Effector CD4-positive, alpha-beta T cell (primary cell): ENCODE measurements around the gene GAL3ST3.

Experiments
- DNase-seq: peaks from one replicate; pipeline ENCODE4 v3.0.0-alpha.2; 2020

Gene GAL3ST3

DNA sequence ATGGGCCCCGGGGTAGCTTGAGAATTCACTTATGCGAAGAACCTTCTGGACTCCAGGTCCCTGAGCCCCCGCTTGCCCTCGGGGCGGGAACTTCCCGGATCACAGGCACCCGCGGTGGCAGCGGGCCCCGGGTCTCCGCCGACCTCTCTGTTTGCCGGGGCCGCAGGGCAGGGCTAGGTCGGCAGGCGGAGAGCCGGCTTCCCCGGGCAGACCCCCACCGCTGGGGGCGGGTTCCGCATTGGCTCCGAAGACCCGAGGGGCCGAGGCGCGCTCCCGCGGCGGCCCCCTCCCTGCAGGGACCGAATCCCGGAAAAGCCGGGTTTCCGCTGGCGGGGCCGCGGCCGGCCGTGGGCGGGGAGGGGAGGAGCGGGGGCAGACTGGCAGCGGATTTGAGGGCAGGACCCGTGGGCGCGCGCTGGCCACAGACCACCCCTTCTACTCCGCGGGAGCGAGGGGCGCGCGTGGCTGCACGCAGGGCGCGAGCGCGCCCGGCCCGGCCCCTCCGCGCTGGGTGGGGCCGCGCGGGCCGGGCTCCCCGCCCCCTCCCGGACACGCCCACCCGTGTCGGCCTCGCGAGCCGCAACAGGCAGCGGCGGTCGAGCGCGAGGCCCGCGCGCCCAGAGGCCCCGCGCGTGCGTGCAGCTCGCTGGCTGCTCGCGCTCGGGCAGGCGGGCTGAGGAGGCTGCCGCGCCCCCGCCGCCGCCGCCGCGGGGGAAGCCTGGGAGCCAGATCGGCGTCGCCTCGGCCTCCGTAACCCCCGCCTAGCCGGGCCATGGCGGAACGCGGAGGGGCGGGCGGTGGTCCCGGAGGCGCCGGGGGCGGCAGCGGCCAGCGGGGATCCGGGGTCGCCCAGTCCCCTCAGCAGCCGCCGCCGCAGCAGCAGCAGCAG lies 21.0 kb upstream of the GAL3ST3 start, which contains the start of gene PACS1:
TSS of gene PACS1 (plus strand) at position 558 of the 889 bp plus-strand sequence. CDS start at position 773, 215 bp downstream.
- peak; percentile 66 for DNase-seq

DNA sequence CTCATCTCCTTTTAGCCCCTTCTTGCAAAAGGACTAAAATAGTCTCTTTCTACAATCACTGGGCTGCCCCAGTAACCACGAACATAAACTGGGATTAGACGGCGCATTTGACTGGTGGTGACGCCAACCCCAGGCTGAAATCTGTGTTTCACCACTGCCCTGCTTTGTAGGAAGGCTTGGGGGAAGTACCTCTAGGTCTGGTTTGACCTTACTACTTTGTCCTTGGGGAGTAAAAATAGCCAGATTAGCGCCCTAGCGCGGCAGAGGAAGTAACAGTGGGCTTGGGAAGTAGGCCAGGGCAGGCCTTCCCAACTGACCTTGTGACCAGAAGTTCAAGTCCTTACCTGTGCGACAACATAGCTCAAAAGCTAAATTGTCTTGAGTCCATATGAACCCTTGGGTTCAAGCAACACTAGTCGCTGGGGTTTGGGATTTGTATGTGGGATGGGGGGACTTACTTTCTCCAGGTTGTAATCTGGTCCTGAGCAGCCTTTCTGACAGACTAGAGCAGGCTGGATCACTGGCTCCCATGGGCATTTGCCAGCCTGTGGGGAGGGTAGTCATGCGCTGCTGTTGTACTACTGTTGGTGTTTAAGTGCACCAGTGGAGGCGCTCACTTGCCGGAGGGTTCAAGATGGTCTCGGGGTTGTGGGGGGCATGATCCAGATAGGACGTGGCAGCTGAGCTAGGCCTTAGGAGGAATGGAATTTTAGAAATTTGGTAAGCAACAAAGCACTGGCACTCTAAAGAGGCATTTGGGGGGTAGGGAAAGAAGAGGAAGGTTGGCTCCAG lies 20.2 kb upstream of the GAL3ST3 start:
- no peak for DNase-seq

DNA sequence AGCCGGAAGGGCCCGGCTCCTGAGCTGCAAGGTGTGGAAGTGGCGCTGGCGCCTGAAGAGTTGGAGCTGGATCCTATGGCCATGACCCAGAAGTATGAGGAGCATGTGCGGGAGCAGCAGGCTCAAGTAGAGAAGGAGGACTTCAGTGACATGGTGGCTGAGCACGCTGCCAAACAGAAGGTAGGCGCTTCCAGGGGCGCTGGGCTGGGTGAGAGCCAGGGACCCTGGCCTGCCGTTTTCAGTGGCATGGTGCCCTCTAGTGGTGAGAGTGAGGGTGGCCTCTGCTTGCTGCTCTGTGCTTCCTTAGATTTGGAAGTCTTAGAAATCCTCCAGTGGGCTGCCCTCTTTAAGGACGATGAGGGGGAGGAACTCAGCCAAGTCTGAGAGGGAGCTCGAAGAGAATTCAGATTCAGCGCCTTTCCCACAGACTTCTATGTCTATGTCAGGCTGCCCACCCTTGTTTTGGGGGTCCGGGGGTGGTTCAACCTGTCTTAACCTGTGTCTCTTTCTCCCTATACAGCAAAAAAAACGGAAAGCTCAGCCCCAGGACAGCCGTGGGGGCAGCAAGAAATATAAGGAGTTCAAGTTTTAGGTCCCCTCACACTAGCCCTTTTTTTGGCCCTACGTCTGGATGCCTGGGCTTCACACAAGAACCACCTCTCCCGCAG lies 19.3 kb upstream of the GAL3ST3 start:
- peak; percentile 72 for DNase-seq

DNA sequence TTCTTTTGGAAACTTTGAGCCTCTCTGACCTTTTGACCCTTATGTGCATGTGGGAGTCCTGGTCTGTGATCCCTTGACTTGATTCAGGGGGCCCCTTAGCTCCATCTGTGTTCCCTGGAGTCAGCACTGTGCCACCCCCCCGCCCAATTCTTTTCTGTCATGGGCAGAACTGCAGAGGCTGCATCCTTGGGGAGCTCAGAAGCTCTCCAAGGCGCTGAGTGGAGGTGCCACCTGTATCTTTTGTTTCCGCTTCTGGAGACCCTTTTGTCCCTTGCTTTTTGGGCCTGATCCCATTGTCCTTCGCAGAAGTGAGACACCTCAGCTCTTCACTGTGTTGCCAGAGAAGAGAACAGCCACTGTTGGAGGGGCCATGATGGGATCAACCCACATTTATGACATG lies 18.7 kb upstream of the GAL3ST3 start:
- DNase-seq, result no peak

DNA sequence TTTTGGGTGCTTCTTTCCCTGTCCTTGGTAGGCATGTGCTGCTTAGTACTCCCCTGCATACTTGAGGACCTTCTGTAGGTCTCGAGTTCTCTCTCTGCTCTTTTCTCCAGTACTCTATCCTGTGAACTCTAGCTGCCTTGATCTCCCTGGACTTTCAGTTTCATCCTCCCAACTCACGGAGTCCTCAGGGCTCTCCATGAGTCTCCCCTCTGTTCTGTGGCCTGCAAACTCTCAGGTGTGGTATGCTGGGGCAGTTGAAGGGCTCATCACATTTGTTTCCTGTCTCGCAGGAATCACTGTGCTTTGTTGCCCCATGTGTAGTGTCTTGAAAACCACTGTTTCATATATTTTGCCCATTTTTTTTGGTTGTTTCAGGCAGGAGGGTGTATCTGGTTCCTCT lies 17.8 kb upstream of the GAL3ST3 start:
- no peak for DNase-seq

DNA sequence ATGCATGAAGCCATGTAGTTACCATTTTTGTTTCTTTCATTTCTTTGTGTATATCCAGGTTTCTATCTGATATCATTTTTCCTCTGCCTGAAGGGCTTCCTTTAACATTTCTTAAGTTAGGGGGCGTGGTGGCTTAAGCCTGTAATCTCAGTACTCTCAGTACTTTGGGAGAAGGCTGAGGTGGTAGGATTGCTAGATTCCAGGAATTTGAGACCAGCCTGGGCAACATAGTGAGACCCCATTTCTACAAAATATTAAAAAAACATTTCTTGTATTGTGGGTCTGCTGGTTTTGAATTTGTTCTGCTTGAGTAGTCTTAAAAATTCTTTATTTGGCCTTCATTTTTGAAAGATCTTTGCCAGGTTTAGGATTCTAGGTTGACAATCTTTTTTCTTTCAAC lies 15.6 kb upstream of the GAL3ST3 start:
- DNase-seq, result no peak

DNA sequence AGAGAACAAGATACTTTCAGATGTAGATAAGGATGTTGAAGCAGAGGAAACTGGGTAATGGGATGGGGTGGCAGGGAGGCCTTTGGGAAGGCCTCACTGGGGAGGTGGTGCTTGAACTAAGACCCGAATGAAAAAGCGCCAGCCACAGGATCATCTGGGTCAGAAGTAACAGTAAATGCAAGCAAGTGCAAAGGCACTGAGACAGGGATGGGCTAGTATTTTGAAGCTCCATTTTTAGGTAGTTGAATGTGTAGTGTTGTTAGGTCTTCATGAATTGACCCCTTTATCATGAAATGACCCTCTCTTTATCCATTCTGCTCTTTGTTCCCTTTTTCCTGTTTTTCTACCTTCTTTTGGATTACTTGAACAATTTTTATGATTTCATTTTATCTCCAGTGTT lies 14.9 kb upstream of the GAL3ST3 start:
- no peak for DNase-seq

DNA sequence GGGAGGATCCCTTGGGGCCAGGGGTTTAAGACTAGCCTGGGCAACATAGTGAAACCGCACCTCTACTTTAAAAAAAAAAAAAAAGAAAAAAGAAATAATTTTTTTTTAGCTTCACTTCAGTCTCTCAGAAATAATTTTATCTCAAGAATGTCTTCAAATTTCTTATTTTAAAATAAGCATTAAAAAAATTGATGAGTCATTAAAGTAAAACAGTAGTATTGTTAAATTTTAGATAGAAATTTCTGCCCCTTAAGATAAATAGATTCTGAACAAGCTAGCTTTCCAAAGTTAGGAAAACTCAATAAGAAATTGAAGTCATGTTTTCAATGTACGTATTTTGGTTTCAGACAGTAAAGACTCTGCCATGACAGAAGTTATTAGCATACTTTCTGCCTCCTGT lies 13.4 kb upstream of the GAL3ST3 start:
- DNase-seq, result no peak

DNA sequence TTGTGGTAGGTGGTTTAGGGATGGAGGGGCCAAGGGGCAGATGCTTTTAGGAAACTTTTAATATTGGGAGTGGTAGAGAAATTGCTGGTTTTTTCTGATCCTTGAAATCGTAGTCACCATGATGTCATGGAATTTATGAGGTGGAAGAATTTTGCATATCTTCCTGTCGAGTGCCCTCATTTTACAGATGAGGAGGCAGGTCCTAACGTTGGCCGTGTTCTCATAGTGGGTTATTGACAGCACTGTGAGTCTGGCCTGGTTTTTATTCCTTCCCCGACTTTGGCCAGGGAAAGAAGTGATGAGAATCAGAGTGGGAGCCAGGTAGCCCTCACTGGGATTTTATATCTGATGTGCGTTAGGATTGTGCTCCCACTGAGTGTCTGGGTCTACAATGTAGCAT lies 12.3 kb upstream of the GAL3ST3 start:
- DNase-seq, result no peak

DNA sequence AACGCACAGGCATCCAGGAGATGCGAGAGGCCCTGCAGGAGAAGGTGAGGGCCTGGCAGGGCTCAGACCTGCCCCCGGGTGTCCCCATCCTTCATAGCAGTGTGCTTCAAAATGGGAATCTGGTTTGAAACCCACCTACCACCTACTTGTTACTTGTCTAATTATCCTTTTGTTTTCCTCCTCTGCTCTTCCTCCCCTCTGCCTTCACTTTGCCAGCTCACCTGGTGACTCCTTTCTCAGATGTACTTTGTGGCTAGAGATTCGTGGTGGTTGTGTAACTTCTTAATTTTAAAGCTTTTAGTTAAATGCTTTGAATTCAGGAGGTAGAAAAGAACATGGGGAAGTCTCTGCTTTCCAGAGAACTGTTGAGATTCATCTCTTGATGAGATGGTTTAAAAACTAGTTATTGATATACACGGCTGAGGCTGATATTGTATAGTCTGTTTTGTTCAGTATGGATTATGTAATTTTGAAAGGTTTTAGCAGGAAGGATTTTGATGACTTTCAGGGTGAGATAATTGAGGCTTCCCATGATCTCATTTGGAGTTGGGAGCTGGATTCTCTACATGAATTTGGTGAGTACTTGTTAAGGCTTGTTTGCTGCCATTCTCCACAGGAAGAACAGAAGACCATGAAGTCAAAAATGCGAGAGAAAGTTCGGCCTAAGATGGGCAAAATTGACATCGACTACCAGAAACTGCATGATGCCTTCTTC lies 11.2 kb upstream of the GAL3ST3 start:
- DNase-seq, result no peak

DNA sequence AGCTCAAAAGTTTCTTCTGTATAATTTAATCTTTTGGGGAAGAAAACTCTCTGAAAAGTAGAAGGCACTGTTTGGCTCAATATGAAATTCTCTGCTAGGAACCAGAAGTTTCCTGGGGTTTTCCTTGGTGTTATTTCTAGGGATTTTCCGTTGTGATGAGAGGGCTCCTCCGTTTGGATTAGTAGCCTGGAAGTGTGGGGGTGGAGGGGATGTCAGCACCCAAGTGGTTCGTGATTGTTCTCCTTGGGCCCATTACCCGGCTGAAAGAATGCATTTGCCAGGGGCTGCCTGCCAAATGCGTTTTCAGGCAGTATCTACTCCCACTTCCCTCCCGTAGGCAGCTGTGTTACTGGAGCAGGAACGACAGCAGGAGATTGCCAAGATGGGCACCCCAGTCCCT lies 7.5 kb upstream of the GAL3ST3 start:
- DNase-seq, result no peak

DNA sequence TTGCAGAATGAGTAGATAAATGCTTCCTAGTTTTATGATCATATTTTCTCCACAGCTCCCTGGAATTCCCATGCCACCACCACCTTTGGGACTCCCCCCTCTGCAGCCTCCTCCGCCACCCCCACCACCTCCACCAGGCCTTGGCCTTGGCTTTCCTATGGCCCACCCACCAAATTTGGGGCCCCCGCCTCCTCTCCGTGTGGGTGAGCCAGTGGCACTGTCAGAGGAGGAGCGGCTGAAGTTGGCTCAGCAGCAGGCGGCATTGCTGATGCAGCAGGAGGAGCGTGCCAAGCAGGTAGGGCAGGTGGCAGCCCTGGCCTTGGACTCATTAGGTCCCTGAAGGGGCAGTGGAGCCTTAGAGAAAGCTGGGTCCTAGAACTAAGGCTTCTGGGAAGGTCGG lies 6.1 kb upstream of the GAL3ST3 start:
- DNase-seq, result no peak

DNA sequence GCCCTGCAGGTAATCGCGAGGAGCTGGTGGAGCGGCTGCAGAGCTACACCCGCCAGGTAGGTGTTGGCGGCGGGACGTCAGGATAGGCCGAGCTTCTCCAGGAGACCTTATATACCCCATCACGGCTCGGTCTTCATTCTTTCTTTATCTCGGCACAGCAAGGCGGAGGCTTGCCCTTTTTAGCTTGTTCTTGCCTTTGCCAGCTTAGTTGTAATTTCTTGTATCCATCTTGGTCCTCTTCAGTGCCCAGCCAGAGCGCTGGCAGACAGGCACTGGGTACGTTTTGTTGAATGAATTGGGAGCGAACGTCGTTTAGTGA lies 3.7 kb upstream of the GAL3ST3 start:
- no peak for DNase-seq

DNA sequence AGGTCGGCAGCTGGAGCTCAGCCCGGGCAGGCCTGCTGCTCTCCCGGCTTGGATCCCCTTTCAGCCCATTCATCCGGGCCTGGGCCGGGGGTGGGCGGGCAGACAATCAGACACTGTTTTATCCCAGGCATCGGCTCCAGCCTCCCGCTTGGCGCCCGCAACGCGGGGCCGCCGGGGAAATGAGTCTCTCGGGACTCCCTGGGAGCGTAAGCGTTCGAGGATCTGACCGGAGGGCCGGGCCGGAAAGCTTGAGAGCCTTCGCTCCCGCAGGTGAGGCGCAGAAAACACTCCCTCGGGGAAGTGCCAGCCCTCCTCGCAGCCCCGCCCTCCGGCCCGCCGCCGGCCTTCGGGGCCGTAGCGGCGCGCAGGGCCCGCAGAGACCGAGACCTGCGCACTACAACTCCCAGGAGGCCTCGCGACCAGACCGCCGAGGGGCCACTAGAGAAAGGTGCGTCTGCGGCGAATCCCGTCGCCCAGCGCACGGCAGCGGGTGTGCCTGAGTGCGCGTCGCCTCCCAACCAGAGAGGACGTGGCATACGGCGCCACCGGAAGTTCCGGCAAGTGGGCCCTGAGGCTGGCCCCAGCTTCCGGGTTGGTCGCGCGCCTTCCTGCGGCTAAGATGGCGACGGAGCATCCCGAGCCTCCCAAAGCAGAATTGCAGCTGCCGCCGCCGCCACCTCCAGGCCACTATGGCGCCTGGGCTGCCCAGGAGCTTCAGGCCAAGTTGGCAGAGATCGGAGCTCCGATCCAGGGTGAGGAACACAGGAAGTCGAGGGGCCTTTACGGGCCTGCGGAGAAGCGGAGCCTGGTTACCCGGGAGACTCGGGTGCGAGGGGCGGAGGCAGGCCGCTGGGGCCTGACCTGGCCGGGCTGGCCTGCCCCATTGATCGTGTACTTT lies 3.1 kb upstream of the GAL3ST3 start, which contains the start of gene SF3B2:
TSS of gene SF3B2 (plus strand) at position 599 of the 898 bp plus-strand sequence. CDS start at position 620, 21 bp downstream.
- DNase-seq, result peak; percentile 94

DNA sequence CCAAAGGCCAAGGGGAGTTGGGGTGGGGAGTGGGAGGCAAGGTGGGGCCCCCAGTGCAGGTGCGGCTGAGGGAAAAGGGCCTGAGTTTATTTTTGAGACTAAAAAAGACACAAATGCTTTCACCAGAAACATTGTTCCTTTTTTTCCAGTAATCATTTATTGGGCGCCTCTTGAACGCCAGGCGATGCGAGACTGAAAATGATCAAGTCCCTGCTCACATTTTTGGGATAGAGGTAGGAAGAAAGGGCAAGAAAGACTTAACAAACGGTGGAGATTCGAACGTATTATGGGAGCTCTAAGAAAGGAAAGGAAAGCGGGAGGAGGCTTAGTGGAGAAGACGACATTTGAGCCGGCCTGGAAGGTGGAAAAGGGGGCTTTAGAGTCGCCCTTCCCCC lies 2.4 kb upstream of the GAL3ST3 start:
- no peak for DNase-seq

DNA sequence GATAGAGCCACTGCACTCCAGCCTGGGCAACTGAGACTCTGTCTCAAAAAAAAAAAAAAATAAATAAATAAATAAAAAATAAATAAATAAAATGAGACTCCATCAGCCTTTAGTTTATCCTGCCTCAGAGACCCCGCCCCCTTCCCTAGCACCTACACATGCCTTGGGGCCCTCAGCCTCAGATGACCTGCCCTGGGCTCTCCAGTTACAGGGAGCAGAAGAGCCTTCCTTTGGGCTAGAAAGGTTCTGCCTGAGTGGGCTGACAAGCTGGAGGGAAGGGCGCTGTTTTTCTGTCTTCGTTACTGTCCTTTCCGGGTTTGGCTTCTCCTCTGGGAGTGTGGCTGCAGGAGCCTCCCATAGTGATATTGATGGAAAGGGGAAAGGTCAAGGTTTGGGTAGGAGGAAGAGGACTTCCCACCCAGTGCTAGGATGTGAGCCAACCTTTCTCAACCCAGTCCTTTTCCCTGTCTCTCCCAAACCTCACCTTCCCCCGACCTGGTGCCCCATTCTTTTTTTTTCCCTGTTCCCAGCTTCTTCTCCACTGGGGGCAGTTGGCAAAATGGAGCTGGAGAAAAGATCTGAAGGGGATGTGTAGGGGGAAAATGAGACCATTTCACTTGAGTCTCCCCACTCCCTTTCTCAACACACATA lies 1.7 kb upstream of the GAL3ST3 start:
- DNase-seq, result no peak

DNA sequence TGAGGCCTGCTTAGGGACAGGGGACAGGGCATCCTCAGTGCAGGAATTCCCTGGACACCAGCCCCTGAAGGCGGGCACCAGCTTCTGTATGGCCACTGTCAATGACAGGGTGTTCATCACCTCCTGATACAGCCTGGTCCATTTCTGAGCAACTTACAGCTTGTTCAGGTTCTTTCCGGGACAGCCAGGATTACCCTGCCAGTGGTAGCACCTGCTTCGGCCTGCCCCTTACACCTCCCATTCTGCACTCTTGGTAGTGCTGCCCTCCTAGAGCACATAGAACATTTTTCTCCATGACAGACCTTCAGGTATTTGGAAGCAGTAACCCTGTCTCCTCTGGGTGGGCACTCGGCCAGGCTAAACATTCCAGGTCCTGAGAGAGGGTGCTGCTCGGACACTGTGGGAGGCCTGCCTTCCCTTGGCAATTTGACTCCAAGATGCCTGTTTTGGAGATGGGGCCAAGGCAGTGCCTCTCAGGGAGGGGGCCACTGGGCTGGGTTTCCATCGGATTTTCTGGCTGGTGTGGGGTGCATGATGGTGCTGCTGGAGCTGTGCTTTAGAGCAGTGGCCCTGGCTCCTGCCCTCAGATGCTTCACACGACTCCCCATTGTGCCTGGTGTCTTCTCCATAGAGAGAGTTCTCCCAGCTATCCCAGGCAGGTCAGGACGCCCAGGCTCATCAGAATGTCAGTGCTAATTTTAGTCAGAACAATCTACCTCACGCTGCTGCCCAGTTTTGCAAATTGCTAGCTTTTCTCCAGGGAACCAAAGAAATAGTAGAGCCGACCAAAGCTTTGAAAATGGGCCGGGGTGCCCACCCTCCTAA lies 1.2 kb downstream of the GAL3ST3 start:
- no peak for DNase-seq

DNA sequence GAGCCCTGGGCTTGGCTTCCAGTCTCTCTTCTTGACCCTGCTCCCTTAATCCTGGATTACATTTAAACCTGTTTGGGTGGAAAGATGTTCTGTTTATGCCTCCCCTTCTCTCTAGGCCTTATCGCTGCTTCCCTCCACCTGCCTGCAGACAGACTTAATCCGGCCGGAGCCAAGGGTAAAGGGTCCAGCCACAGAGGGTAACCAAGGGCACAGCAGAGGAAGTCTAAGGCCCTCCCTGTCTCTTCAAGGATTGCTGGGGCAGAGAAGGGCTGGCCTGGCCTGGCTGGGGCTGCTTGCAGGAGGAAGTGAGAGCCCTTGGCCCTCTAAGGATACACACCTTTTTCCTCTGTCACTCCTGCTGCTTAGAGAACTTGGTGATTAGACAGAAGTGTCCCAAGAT lies 2.1 kb downstream of the GAL3ST3 start:
- no peak for DNase-seq

DNA sequence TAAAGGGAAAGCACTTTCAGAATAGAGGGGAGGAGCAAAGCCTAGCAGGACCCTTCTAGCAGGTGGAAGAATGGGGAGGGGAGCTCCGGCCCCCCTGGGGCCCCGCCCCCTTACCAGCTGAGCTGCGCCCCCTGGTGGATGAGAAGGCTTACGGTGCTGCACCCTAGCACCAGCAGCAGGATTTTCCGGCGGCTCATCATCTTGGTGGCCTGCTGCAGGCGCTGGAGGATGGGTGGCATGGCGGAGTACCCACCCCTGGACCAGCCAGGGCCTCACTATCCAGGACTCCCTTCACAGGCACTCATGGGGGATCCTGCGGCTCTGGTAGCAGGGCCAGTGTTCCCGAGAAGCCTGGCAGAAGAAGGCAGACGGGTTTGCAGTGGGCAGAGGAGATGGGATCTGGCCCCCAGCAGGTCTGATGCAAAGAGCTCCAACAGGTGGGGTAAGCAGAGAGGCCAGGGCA lies 3.8 kb downstream of the GAL3ST3 start:
- peak; percentile 88 for DNase-seq

DNA sequence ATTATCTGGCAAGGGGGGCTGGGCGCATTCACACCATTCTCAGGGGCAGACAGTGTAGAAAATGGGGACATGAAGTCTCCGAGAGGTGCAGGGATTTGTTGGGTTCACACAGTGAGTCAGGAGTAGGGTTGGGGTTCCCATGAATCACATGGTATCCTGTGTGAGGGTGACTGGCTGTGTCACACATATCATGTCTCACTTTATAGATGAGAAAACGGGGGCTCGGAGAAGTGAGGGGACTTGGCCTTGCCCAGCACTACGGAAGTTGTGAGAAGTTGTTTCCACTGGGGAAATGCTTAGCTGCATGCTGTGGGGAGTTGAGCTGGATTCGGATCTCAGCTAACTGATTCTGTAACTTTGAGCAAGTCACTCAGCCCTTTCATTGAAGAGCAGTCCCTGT lies 4.2 kb downstream of the GAL3ST3 start:
- DNase-seq, result no peak
